Activated CD8-positive, alpha-beta memory T cell treated with anti-CD3 and anti-CD28 coated beads for 1 hour (primary cell): ENCODE measurements around the gene TMED7.

Experiments used
- DNase-seq, 2 donors: peaks; one replicate each; pipeline ENCODE4 v3.0.0-alpha.2; 2020; ENCODE audit warnings: low read depth in 1 of 2; ENCODE audit errors: extremely low read depth in 1 of 2

TMED7 gene

GRCh38 chr5:115585265-115585664 is 40.6 kb downstream of the TMED7 start:
- no peak for DNase-seq

GRCh38 chr5:115584501-115584900 is 41.3 kb downstream of the TMED7 start:
- DNase-seq = no peak

- no peak for DNase-seq
These were observed 42.4 kb downstream of the TMED7 start for GRCh38 chr5:115583474-115583873.

- DNase-seq = no peak
These were observed 44.9 kb downstream of the TMED7 start for GRCh38 chr5:115580941-115581340.

- no peak for DNase-seq
These were observed 46.1 kb downstream of the TMED7 start for GRCh38 chr5:115579747-115580173.

- DNase-seq = no peak
These were observed 46.6 kb downstream of the TMED7 start for GRCh38 chr5:115579216-115579615.

- no peak for DNase-seq
These were observed 47.2 kb downstream of the TMED7 start for GRCh38 chr5:115578657-115579056.

- DNase-seq = no peak
These were observed 48.1 kb downstream of the TMED7 start for GRCh38 chr5:115577741-115578140.

- no peak for DNase-seq
These were observed 48.5 kb downstream of the TMED7 start for GRCh38 chr5:115577329-115577728.

- no peak for DNase-seq
These were observed 50.4 kb downstream of the TMED7 start for GRCh38 chr5:115575167-115576070.

- no peak for DNase-seq
These were observed 52.7 kb downstream of the TMED7 start for GRCh38 chr5:115573133-115573532.

- no peak for DNase-seq
These were observed 54.4 kb downstream of the TMED7 start for GRCh38 chr5:115571441-115571878.

- no peak for DNase-seq
These were observed 57.2 kb downstream of the TMED7 start for GRCh38 chr5:115568668-115569067.

GRCh38 chr5:115565233-115565632 is 60.6 kb downstream of the TMED7 start:
- DNase-seq = no peak
